HG03342 (cell line): ENCODE results near the gene CWF19L2.

ENCODE experiments used
- ATAC-seq: cut with Tn5 transposase; IDR thresholded peaks from one replicate; pipeline ENCODE4 v1.9.1; 2021; ENCODE audit warnings: mild to moderate bottlenecking, moderate library complexity; ENCODE audit not compliant: unreplicated experiment

CWF19L2 gene

GRCh38 chr11:107316426-107316825, 141.2 kb downstream of the CWF19L2 start:
- no peak for ATAC-seq

DNA sequence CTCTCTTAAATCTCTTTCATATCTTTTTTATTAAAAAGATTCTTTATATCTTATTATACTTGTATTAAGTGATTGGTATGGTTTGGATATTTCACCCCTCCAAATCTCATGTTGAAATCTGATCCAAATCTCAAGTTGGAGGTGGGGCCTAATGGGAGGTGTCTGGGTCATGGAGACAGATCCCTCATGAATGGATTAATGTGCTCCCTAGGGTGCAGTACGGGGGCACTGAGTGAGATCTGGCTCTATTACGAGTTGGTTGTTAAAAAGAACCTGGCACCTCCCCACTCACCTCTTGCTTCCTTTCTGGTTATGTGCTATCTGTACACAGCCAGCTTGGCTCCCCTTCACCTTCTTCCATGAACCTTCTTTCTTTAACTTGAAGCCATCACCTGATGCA, 149.6 kb downstream of the CWF19L2 start:
- no peak for ATAC-seq

GRCh38 chr11:107301878-107302277, 155.7 kb downstream of the CWF19L2 start:
- no peak for ATAC-seq

DNA sequence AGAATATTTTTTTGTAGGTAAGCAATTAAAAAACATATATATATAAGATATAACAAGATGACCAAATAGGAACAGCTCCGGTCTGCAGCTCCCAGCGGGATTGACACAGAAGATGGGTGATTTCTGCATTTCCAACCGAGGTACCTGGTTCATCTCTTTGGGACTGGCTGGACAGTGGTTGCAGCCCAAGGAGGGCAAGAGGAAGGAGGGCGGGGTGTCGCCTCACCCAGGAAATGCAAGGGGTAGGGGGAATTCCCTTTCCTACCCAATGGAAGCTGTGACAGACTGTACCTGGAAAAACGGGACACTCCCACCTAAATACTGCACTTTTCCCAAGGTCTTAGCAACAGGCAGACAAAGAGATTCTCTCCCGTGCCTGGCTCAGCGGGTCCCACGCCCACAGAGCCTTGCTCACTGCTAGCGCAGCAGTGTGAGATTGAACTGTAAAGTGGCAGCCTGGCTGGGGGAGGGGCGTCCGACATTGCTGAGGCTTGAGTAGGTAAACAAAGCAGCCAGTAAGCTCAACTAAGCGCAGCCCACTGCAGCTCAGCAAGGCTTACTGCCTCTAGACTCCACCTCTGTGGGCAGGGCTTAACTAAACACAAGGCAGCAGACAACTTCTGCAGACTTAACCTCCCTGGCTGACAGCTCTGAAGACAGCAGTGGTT, 163.8 kb downstream of the CWF19L2 start:
- ATAC-seq, result no peak

- no peak for ATAC-seq
Observed at GRCh38 chr11:107282195-107282594, 175.4 kb downstream of the CWF19L2 start.
